H1 (cell line): ENCODE measurements around the gene PHOX2A.
"Not testable (repeated sequence)": the region's sequence is repeated elsewhere in the genome, so short reads cannot be mapped to it uniquely, and the experiment has no call there.

Experiments
- CTCF ChIP-seq, 3 experiments: IDR thresholded peaks; 1 replicate in 2 of 3; 2 replicates in 1 of 3; pipeline versions ENCODE4 v1.5.1 to v1.6.1; 2011; ENCODE audit warnings: low read length in 3 of 3, mild to moderate bottlenecking in 3 of 3, inconsistent platforms in 2 of 3, low read depth in 1 of 3, moderate library complexity in 1 of 3; ENCODE audit not compliant: insufficient read depth in 1 of 3; ENCODE audit errors: control extremely low read depth in 1 of 3
- TCF12 ChIP-seq: IDR thresholded peaks from 2 replicates; pipeline ENCODE4 v1.6.1; 2011; ENCODE audit warnings: low read depth, mild to moderate bottlenecking, low read length
- YY1 ChIP-seq: IDR thresholded peaks from 2 replicates; pipeline ENCODE4 v1.6.1; 2011; ENCODE audit warnings: low read depth, mild to moderate bottlenecking, low read length

GRCh38 chr11:72290741-72291140 lies 46.8 kb upstream of the PHOX2A start:
- peak in 2 of 3 experiments; percentile 43 to 50; a peak in 3 of 4 replicates for TF ChIP-seq CTCF (IDR thresholded peaks at IDR 0.05; ENCODE audit: control extremely low read depth in 1 of 3, insufficient read depth in 1 of 3, low read depth in 1 of 3, low read length in 3 of 3)
- TF ChIP-seq TCF12, YY1: not testable (repeated sequence)
